Fibroblast of lung (primary cell): Measurements from ENCODE around the gene SLC7A6. TPM values are rescaled to one million over a fixed set of nuclear protein-coding genes. Genes with fewer than 3 reads are reported as not detected.

ENCODE experiments used
- DNase-seq, 2 donors: peaks; one replicate each; pipeline versions ENCODE4 v3.0.0 to v3.0.0-alpha.2; 2010; ENCODE audit warnings: low read depth in 2 of 2
- H2AFZ ChIP-seq: 2 replicates; pipeline ENCODE4 v1.5.1; 2012; ENCODE audit warnings: low read length, control low read depth, inconsistent platforms
- H3K27ac ChIP-seq: 2 replicates; pipeline ENCODE4 v1.5.1; 2011; ENCODE audit warnings: low read length, control low read depth; ENCODE audit not compliant: insufficient read depth
- H3K27me3 ChIP-seq: 2 replicates; pipeline ENCODE4 v1.5.1; 2011; ENCODE audit warnings: mild to moderate bottlenecking, low read length; ENCODE audit not compliant: control insufficient read depth, insufficient read depth
- H3K36me3 ChIP-seq: 2 replicates; pipeline ENCODE4 v1.5.1; 2011; ENCODE audit warnings: low read length; ENCODE audit not compliant: control insufficient read depth, insufficient read depth
- H3K4me1 ChIP-seq: 2 replicates; pipeline ENCODE4 v1.5.1; 2011; ENCODE audit warnings: low read length; ENCODE audit not compliant: control insufficient read depth, insufficient read depth; ENCODE audit errors: extremely low read depth
- H3K4me2 ChIP-seq: 2 replicates; pipeline ENCODE4 v1.5.1; 2011; ENCODE audit warnings: low read length, control low read depth; ENCODE audit not compliant: insufficient read depth; ENCODE audit errors: extremely low read depth
- H3K4me3 ChIP-seq, 4 experiments: fragments of 200-600 bp in 1 of 4; sonication (generic) in 1 of 4; replicated peaks in 1 of 4; 2 replicates each; pipeline ENCODE4 v1.5.1; 2011 to 2016; ENCODE audit warnings: low read length in 4 of 4, low read depth in 3 of 4, mild to moderate bottlenecking in 3 of 4, control low read depth in 2 of 4, inconsistent platforms in 1 of 4, mixed read lengths in 1 of 4; ENCODE audit not compliant: insufficient read depth in 1 of 4; ENCODE audit errors: control extremely low read depth in 1 of 4
- H3K79me2 ChIP-seq: 2 replicates; pipeline ENCODE4 v1.5.1; 2012; ENCODE audit warnings: mild to moderate bottlenecking, low read length, inconsistent platforms; ENCODE audit not compliant: control insufficient read depth, insufficient read depth
- H3K9ac ChIP-seq: 2 replicates; pipeline ENCODE4 v1.5.1; 2011; ENCODE audit warnings: mild to moderate bottlenecking, low read length, control low read depth; ENCODE audit not compliant: insufficient read depth
- H3K9me3 ChIP-seq: 2 replicates; pipeline ENCODE4 v1.5.1; 2012; ENCODE audit warnings: low read depth, low read length; ENCODE audit not compliant: control insufficient read depth, insufficient read depth
- H4K20me1 ChIP-seq: 2 replicates; pipeline ENCODE4 v1.5.1; 2011; ENCODE audit warnings: low read length; ENCODE audit not compliant: control insufficient read depth, insufficient read depth; ENCODE audit errors: extremely low read depth
- EZH2 ChIP-seq: IDR thresholded peaks from 2 replicates; pipeline ENCODE4 v1.5.1; 2012; ENCODE audit warnings: low read length, control low read depth, mild to moderate bottlenecking; ENCODE audit errors: missing control alignments
- polyA plus RNA-seq, 2 donors: library from polyadenylated mRNA; depleted of rRNA in 1 of 2; stranded (reverse) in 1 of 2; unstranded in 1 of 2; fragments of >200 nt; gene quantifications; 2 replicates each; pipeline ENCODE4 v1.2.1, GENCODE V29; 2011 to 2012; ENCODE audit warnings: missing spikeins in 1 of 2
- total RNA-seq: library from RNA; depleted of rRNA; stranded (reverse); fragments of >200 nt; gene quantifications from 2 replicates; pipeline ENCODE4 v1.2.1, GENCODE V29; 2014
- TF ChIP-seq, protein P1 (sequence below), 2 donors: IDR thresholded peaks in 1 of 2; conservative IDR thresholded peaks in 1 of 2; 1 replicate in 1 of 2; 2 replicates in 1 of 2; pipeline ENCODE4 v1.5.1; 2011 to 2012; ENCODE audit warnings: low read length in 2 of 2, control low read depth in 1 of 2, inconsistent platforms in 1 of 2, low read depth in 1 of 2, mild to moderate bottlenecking in 1 of 2

The SLC7A6 gene
- total and polyA plus RNA-seq, 2 donors (not counting 1 experiment from before 2014, with no cell fraction given): 11.9 to 19.0 TPM

- Histone ChIP-seq H2AFZ (no peak overlapping the region), H3K9ac (no peak overlapping the region), H3K79me2 (no peaks in the 10 kb centered on the region), H3K4me1 (no peaks in the 10 kb centered on the region), H3K4me3 (no peak overlapping the region), H3K4me2 (peak overlapping the region; percentile 13), H3K9me3 (no peaks in the 10 kb centered on the region), H4K20me1 (no peaks in the 10 kb centered on the region), H3K27me3 (no peaks in the 10 kb centered on the region), H3K36me3 (peaks cover 18% of the 10 kb centered on the region), H3K27ac (no peak overlapping the region)
- TF ChIP-seq, protein P1, sequence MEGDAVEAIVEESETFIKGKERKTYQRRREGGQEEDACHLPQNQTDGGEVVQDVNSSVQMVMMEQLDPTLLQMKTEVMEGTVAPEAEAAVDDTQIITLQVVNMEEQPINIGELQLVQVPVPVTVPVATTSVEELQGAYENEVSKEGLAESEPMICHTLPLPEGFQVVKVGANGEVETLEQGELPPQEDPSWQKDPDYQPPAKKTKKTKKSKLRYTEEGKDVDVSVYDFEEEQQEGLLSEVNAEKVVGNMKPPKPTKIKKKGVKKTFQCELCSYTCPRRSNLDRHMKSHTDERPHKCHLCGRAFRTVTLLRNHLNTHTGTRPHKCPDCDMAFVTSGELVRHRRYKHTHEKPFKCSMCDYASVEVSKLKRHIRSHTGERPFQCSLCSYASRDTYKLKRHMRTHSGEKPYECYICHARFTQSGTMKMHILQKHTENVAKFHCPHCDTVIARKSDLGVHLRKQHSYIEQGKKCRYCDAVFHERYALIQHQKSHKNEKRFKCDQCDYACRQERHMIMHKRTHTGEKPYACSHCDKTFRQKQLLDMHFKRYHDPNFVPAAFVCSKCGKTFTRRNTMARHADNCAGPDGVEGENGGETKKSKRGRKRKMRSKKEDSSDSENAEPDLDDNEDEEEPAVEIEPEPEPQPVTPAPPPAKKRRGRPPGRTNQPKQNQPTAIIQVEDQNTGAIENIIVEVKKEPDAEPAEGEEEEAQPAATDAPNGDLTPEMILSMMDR (conservative IDR thresholded peaks at IDR 0.05 in 1 of 2, IDR thresholded peaks at IDR 0.05 in 1 of 2; ENCODE audit: low read depth in 1 of 2, low read length in 2 of 2): no peak
- TF ChIP-seq EZH2: no peak
- peak in 1 of 2 donors; percentile 48 for DNase-seq
These were observed 81.1 kb downstream of the SLC7A6 start for GRCh38 chr16:68345351-68345810.

DNA sequence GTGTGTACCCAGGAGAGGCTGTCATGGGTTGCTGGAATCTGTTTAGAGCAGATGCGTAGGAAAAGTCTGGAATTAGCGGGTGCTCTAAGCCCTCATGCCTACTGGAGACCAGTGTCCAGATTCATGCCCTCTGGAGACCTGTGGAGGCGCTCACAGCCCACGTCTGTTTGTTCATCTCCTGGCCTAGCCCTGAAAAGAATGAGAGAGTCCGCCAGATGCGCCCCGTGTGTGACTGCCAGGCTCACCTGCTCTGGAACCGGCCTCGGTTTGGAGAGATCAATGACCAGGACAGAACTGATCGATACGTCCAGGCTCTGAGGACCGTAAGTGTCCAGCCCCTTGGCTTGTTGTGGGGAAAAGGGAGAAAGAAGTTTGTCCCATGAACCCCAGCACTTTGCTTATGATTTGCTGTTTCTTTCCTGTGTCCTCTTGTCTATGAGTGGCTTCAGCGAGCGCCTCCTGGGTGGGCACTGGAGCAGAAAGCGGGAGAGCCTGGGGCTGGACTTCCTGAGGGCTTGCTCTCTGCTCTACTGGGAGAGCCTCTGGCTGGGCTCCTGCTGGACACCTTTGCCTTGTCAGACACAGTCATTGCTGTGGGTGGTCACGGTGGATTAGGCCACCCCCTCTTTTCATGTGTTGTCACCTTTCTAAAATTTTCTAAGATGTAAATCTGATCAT is 81.8 kb downstream of the SLC7A6 start:
- DNase-seq: no peak
- Histone ChIP-seq H4K20me1 (no peaks in the 10 kb centered on the region), H3K9ac (no peak overlapping the region), H3K4me1 (no peaks in the 10 kb centered on the region), H3K4me2 (no peak overlapping the region), H3K4me3 (no peak overlapping the region), H3K27ac (no peak overlapping the region), H2AFZ (no peak overlapping the region), H3K27me3 (no peaks in the 10 kb centered on the region), H3K36me3 (peaks cover 17% of the 10 kb centered on the region), H3K79me2 (no peaks in the 10 kb centered on the region), H3K9me3 (no peaks in the 10 kb centered on the region)
- TF ChIP-seq, protein P1 (conservative IDR thresholded peaks at IDR 0.05 in 1 of 2, IDR thresholded peaks at IDR 0.05 in 1 of 2; ENCODE audit: low read depth in 1 of 2, low read length in 2 of 2): no peak
- TF ChIP-seq EZH2: no peak

DNA sequence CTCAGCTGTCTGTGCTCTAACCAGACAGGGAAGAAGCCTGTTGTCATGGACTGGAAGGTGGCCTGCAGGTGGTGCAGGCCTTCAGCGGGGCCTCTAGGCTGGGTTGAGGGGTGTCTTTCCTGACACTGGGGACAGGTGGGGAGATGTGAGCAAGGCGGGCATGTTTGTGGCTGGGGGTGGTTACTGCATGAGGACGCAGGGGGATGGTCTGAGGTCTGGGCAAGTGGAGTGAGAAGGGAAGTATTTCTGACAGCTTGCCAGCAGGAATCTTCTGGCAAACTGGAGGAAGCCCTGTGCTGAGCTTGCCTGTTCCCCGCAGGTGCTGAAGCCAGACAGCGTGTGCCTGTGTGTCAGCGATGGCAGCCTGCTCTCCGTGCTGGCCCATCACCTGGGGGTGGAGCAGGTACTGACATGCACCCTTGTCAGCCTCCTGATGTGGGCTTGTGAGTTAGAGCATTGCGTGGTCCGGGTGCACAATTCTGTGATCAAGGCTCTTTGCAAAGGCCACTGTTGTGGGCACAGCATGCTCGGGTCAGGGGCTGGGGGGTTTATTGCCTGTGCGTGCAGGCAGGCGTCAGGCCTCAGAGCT is 82.7 kb downstream of the SLC7A6 start:
- no peak overlapping the region for H2AFZ ChIP-seq
- H4K20me1 ChIP-seq: no peaks in the 10 kb centered on the region
- H3K4me2 ChIP-seq: no peak overlapping the region
- no peak overlapping the region for H3K9ac ChIP-seq
- no peaks in the 10 kb centered on the region for H3K9me3 ChIP-seq
- no peak for TF ChIP-seq EZH2
- TF ChIP-seq, protein P1 (conservative IDR thresholded peaks at IDR 0.05 in 1 of 2, IDR thresholded peaks at IDR 0.05 in 1 of 2; ENCODE audit: low read depth in 1 of 2, low read length in 2 of 2): no peak
- no peak overlapping the region for H3K4me3 ChIP-seq
- DNase-seq: no peak
- H3K27me3 ChIP-seq: no peaks in the 10 kb centered on the region
- H3K79me2 ChIP-seq: no peaks in the 10 kb centered on the region
- H3K36me3 ChIP-seq: peaks cover 20% of the 10 kb centered on the region
- H3K4me1 ChIP-seq: no peaks in the 10 kb centered on the region
- no peak overlapping the region for H3K27ac ChIP-seq
